Panc1 (cell line): Measurements from ENCODE around the gene TTC16. TPM values are rescaled to one million over a fixed set of nuclear protein-coding genes. Genes with fewer than 3 reads are reported as not detected.

Experiments
- ATAC-seq: fragments of 200-7000 bp; cut with Tn5 transposase; 2 replicates; pipeline ENCODE4 v1.9.1; 2020; ENCODE audit warnings: mild to moderate bottlenecking, moderate library complexity
- BruUV-seq: library from RNA; stranded (reverse); fragments of 400-500 nt; replicated peaks from 2 replicates; lab custom pipeline; 2021; lab: Mats Ljungman, UMichigan
- CTCF ChIA-PET: fragments of 300-600 bp; sonication (Branson Sonifier 250); formaldehyde crosslinking; loops from one replicate; lab custom pipeline; 2022; ENCODE audit warnings: antibody characterized with exemption; lab: Charles Lee
- POLR2A ChIA-PET: fragments of 300-600 bp; sonication (Branson Sonifier 250); formaldehyde crosslinking; loops from one replicate; lab custom pipeline; 2022; ENCODE audit warnings: antibody characterized with exemption; lab: Charles Lee
- DNase-seq: peaks from one replicate; pipeline ENCODE4 v3.0.0-alpha.2; 2010; ENCODE audit warnings: low read depth, low spot score
- H3K27ac ChIP-seq: 2 replicates; pipeline ENCODE4 v1.5.1; 2011; ENCODE audit warnings: mild to moderate bottlenecking, low read length, inconsistent platforms
- H3K27me3 ChIP-seq: fragments of 200-500 bp; sonication (Bioruptor generic); 2 replicates; pipeline ENCODE4 v1.6.0; 2014; ENCODE audit warnings: low read length, inconsistent platforms; ENCODE audit not compliant: control insufficient read depth, insufficient read depth
- H3K36me3 ChIP-seq: fragments of 200-500 bp; sonication (Bioruptor generic); 2 replicates; pipeline ENCODE4 v1.5.1; 2014; ENCODE audit warnings: inconsistent platforms, mild to moderate bottlenecking, low read length, moderate library complexity; ENCODE audit not compliant: control insufficient read depth, insufficient read depth
- H3K4me1 ChIP-seq: 2 replicates; pipeline ENCODE4 v1.5.1; 2011; ENCODE audit warnings: inconsistent platforms, mild to moderate bottlenecking, low read length, moderate library complexity; ENCODE audit not compliant: control insufficient read depth, insufficient read depth
- H3K4me3 ChIP-seq, 2 experiments: 2 replicates each; pipeline ENCODE4 v1.5.1; 2011 to 2012; ENCODE audit warnings: low read depth in 2 of 2, low read length in 2 of 2, mild to moderate bottlenecking in 2 of 2, inconsistent platforms in 1 of 2, moderate library complexity in 1 of 2
- H3K9me3 ChIP-seq: fragments of 200-500 bp; sonication (Bioruptor generic); 2 replicates; pipeline ENCODE4 v1.5.1; 2014; ENCODE audit warnings: low read depth, mild to moderate bottlenecking, inconsistent platforms, low read length, moderate library complexity; ENCODE audit not compliant: control insufficient read depth, insufficient read depth
- CTCF ChIP-seq: fragments of 450-650 bp; IDR thresholded peaks from 2 replicates; pipeline ENCODE4 v1.5.1; 2017; ENCODE audit warnings: mild to moderate bottlenecking
- POLR2AphosphoS5 ChIP-seq: IDR thresholded peaks from 2 replicates; pipeline ENCODE4 v1.6.1; 2012; ENCODE audit warnings: mild to moderate bottlenecking, low read depth, low read length, moderate library complexity
- REST ChIP-seq, 2 experiments: IDR thresholded peaks; 2 replicates each; pipeline ENCODE4 v1.6.1; 2011 to 2012; ENCODE audit warnings: low read depth in 2 of 2, control low read depth in 1 of 2, low read length in 1 of 2, mild to moderate bottlenecking in 1 of 2, moderate library complexity in 1 of 2; ENCODE audit not compliant: insufficient read depth in 1 of 2
- SIN3A ChIP-seq: IDR thresholded peaks from 2 replicates; pipeline ENCODE4 v1.6.1; 2012; ENCODE audit warnings: low read depth, mild to moderate bottlenecking, low read length, moderate library complexity, borderline replicate concordance; ENCODE audit not compliant: insufficient read depth
- TCF7L2 ChIP-seq: IDR thresholded peaks from 2 replicates; pipeline ENCODE4 v1.6.1; 2011; ENCODE audit warnings: mild to moderate bottlenecking, low read depth, low read length, inconsistent platforms
- in situ Hi-C: cut with HindIII; loops from 2 replicates; pipeline ENCODE4 v1.10.0; 2016; ENCODE audit warnings: low sequenced_read_pairs, low pct_unique_long_range_greater_than_20kb
- intact Hi-C: fragments of 100-400 bp; cut with micrococcal nuclease; formaldehyde crosslinking; loops from one replicate; pipeline ENCODE4 v1.10.0; 2022; ENCODE audit not compliant: unreplicated experiment
- total RNA-seq: library from RNA; stranded (reverse); gene quantifications from one replicate; pipeline ENCODE4 v1.2.1, GENCODE V29; 2021; ENCODE audit not compliant: unreplicated experiment

Gene TTC16
- total RNA-seq, 1 experiment from 2014 or later, result 0.05 TPM

- no peak for ATAC-seq
- in situ Hi-C loops, result no loop called here
- no peak for DNase-seq
- no peaks in the 10 kb centered on the region; the same call in 1 of the 2 replicates for H3K4me1 ChIP-seq
- BruUV-seq, result no TSS peak
- H3K9me3 ChIP-seq, result no peaks in the 10 kb centered on the region
- no peaks in the 10 kb centered on the region for H3K36me3 ChIP-seq
- no peak overlapping the region for H3K4me3 ChIP-seq
- intact Hi-C loops, result no loop called here
- H3K27me3 ChIP-seq, result no peaks in the 10 kb centered on the region
- ChIA-PET POLR2A (no interaction called here), CTCF (no interaction called here)
- H3K27ac ChIP-seq, result no peak overlapping the region
- no peak for TF ChIP-seq POLR2AphosphoS5
- no peak for TF ChIP-seq TCF7L2
- no peak for TF ChIP-seq REST (IDR thresholded peaks at IDR 0.05; ENCODE audit: insufficient read depth in 1 of 2, low read depth in 2 of 2, low read length in 1 of 2)
- no peak for TF ChIP-seq CTCF
- TF ChIP-seq SIN3A, result no peak
These were observed 12.5 kb upstream of the TTC16 start for GRCh38 chr9:127703289-127703946.

- ATAC-seq, result no peak
- ChIA-PET CTCF (no interaction called here), POLR2A (no interaction called here)
- TF ChIP-seq POLR2AphosphoS5, result no peak
- TF ChIP-seq TCF7L2, result no peak
- TF ChIP-seq REST (IDR thresholded peaks at IDR 0.05; ENCODE audit: insufficient read depth in 1 of 2, low read depth in 2 of 2, low read length in 1 of 2), result no peak
- no peak for TF ChIP-seq CTCF
- no peak for TF ChIP-seq SIN3A
- no peak overlapping the region for H3K4me3 ChIP-seq
- no peak overlapping the region for H3K27ac ChIP-seq
- no peaks in the 10 kb centered on the region; the same call in 1 of the 2 replicates for H3K4me1 ChIP-seq
- no peak for DNase-seq
- no peaks in the 10 kb centered on the region for H3K36me3 ChIP-seq
- no TSS peak for BruUV-seq
- no peaks in the 10 kb centered on the region for H3K9me3 ChIP-seq
- intact Hi-C loops (no loop called here), in situ Hi-C loops (no loop called here)
- no peaks in the 10 kb centered on the region for H3K27me3 ChIP-seq
These were observed 10.1 kb upstream of the TTC16 start for GRCh38 chr9:127705577-127706379.
